ENCODE data around the gene ALPK1.

ALPK1 gene

DNA sequence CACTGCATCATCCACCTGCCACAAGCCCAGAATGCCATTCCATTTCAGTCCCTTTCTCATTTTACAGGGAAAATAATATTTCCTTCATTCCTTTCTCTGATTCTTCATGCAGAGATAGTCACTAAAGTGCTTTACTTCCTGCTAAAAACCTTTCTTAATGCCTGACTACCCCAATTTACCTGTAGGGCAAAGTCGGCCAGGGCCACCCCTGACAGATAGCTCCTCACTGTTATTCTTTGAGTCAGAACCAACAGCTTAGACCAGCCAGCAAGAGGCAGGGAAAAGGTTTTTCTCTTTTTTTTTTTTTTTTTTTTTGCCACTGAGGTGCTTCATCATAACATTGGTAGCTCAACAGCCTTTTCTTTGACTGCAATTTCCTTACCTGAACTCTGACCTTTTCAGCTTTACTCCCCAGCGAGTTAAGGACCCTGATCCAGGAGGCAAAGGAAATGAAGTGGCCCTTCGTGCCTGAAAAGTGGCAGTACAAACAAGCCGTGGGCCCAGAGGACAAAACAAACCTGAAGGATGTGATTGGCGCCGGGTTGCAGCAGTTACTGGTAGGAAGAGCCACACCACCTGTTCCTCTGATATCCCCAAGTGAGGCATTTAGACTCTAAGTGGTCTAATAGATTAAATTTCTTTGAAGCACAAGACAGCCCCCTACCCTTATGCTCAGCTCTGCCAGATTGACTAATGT is 85.0 kb downstream of the ALPK1 start:
- TF ChIP-seq, protein P1, sequence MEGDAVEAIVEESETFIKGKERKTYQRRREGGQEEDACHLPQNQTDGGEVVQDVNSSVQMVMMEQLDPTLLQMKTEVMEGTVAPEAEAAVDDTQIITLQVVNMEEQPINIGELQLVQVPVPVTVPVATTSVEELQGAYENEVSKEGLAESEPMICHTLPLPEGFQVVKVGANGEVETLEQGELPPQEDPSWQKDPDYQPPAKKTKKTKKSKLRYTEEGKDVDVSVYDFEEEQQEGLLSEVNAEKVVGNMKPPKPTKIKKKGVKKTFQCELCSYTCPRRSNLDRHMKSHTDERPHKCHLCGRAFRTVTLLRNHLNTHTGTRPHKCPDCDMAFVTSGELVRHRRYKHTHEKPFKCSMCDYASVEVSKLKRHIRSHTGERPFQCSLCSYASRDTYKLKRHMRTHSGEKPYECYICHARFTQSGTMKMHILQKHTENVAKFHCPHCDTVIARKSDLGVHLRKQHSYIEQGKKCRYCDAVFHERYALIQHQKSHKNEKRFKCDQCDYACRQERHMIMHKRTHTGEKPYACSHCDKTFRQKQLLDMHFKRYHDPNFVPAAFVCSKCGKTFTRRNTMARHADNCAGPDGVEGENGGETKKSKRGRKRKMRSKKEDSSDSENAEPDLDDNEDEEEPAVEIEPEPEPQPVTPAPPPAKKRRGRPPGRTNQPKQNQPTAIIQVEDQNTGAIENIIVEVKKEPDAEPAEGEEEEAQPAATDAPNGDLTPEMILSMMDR (IDR thresholded peaks at IDR 0.05; ENCODE audit: unreplicated experiment in 3 of 3): no peak
- Mint-ChIP-seq H3K4me1 (peaks cover 25% of the 10 kb centered on the region), H3K9me3 (no peaks in the 10 kb centered on the region), H3K4me3 (no peak overlapping the region), H3K36me3 (ENCODE audit: low read depth) (no peaks in the 10 kb centered on the region), H3K27me3 (ENCODE audit: low read depth) (peaks cover 26% of the 10 kb centered on the region), H3K27ac (no peak overlapping the region)

DNA sequence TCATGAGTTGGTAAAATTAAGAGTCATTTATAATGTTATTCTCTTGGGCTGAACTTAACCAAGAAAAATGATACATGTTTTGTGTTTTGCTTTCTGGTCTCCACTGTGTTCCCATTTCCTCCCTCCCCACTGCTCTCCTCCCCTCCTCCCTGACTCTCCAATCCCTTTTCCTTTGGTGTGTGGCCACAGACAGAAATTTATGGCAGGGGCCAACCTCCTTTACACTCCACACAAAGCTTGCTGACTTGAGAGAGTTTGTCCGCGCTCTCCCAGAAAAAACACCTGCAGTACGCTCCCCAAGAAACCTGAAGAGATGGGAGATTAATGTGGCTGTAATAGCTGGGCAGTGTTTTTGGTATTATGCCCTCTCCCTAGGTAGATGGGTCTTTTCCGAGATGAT is 88.9 kb downstream of the ALPK1 start:
- Mint-ChIP-seq H3K36me3 (ENCODE audit: low read depth) (no peaks in the 10 kb centered on the region), H3K27ac (peak overlapping the region in 2 of 3 experiments; percentile 3 to 4), H3K4me3 (no peak overlapping the region), H3K27me3 (ENCODE audit: low read depth) (peaks cover 7% of the 10 kb centered on the region), H3K4me1 (peaks cover 24% of the 10 kb centered on the region), H3K9me3 (no peaks in the 10 kb centered on the region)
- TF ChIP-seq, protein P1 (IDR thresholded peaks at IDR 0.05; ENCODE audit: unreplicated experiment in 3 of 3): no peak

DNA sequence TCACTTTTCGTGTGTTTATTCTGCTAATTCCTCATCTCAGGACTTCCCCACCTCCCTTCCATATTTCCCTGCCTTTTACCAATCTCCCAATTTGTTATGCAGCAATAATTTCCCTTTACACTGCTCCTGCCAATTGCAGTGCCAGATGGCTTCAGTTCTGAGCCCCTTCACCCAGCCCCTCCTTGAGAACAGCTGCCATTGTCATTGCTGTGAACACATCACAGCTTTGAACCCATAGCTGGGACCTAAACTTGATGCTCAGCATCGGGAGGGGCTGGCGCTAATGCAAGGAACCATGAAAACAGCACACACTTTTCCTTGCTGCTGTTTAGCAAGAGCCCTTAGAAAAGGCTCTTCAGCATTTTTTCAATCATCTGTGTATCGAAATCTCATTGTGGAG is 104.9 kb downstream of the ALPK1 start:
- no peaks in the 10 kb centered on the region for H3K27me3 Mint-ChIP-seq (ENCODE audit: low read depth)

DNA sequence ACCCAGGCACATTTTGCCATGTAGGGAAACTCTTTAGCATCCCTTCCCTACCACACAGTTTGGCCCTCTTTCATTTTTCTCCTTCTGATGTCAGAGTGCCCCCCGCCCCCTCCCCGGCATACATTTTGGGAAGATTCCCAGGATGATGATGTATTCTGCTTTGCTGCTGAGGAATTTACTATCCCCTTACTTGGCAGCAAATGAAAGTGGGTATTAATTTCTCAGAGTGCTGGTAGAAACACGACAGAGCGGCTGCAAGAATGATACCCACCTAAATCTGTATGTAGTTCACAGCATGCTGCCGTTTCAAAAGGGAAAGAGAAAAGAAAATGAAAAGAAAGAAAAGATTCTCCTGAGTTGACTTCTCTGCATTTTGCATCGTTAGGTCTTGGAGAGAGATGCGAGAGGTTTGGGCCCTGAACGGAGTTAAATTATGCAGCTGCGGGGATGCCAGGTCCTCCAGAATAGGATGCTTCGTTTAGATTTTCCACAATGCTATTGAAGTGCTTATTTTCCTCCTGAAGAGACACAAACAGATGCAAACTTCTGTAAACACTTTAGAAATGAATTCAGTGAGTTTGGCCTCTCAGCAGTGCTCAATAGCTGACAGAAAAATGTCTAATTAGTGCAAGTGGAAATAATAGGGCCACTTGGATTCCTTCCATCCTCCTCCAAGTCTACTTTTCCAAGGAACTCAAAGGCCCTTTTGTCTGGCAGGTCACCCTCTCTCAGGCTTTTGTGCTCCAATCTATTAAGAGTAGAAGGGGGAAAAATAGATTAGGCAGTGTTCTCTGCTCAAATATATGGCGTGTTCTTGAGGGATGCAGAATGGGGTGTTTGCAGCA is 106.2 kb downstream of the ALPK1 start:
- Mint-ChIP-seq H3K4me1 (peaks cover 19% of the 10 kb centered on the region), H3K36me3 (ENCODE audit: low read depth) (peaks cover 4% of the 10 kb centered on the region), H3K9me3 (peaks cover 3% of the 10 kb centered on the region), H3K27me3 (ENCODE audit: low read depth) (no peaks in the 10 kb centered on the region), H3K27ac (peak overlapping the region in 2 of 3 experiments; percentile 32 to 37), H3K4me3 (no peak overlapping the region)
- TF ChIP-seq, protein P1 (IDR thresholded peaks at IDR 0.05; ENCODE audit: unreplicated experiment in 3 of 3): no peak

More for the DNA sequence above, 104.9 kb downstream of the ALPK1 start:
- no peak overlapping the region for H3K4me3 Mint-ChIP-seq
- H3K9me3 Mint-ChIP-seq: peaks cover 3% of the 10 kb centered on the region
- H3K36me3 Mint-ChIP-seq (ENCODE audit: low read depth): peaks cover 8% of the 10 kb centered on the region
- TF ChIP-seq, protein P1 (IDR thresholded peaks at IDR 0.05; ENCODE audit: unreplicated experiment in 3 of 3): no peak
- peaks cover 19% of the 10 kb centered on the region for H3K4me1 Mint-ChIP-seq
- no peak overlapping the region for H3K27ac Mint-ChIP-seq

DNA sequence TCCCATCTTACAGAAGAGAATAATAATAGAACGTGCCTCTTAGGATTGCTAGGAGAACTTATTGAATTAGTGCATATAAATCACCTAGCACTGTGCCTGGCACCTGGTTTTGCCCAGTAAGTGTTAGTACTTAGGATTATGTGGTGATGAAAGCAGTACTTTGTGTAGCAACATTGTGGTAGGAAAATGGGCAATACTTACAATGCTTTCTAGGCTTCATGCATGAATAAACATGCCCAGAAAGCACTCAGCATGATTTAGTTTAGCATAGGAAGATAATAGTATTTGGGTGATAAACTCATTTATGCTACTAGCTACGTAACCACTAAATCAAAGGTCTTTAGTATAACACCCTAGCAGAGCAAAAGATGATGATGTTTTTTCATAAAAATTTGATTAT is 113.2 kb downstream of the ALPK1 start:
- Mint-ChIP-seq H3K9me3 (no peaks in the 10 kb centered on the region), H3K4me1 (no peaks in the 10 kb centered on the region), H3K4me3 (no peak overlapping the region), H3K27ac (no peak overlapping the region), H3K27me3 (ENCODE audit: low read depth) (no peaks in the 10 kb centered on the region), H3K36me3 (ENCODE audit: low read depth) (peaks cover 4% of the 10 kb centered on the region)
- TF ChIP-seq, protein P1 (IDR thresholded peaks at IDR 0.05; ENCODE audit: unreplicated experiment in 3 of 3): no peak

Data from nephron (organoid).